Hematopoietic multipotent progenitor cell treated with erythropoietin and hydrocortisone succinate and interleukin-3 and kit ligand, for 17 days (in vitro differentiated cells): ENCODE data around the gene POU2AF3.

Experiments
- DNase-seq: peaks from one replicate; pipeline ENCODE4 v3.0.0-alpha.2; 2015; ENCODE audit warnings: low spot score

Gene POU2AF3

DNA sequence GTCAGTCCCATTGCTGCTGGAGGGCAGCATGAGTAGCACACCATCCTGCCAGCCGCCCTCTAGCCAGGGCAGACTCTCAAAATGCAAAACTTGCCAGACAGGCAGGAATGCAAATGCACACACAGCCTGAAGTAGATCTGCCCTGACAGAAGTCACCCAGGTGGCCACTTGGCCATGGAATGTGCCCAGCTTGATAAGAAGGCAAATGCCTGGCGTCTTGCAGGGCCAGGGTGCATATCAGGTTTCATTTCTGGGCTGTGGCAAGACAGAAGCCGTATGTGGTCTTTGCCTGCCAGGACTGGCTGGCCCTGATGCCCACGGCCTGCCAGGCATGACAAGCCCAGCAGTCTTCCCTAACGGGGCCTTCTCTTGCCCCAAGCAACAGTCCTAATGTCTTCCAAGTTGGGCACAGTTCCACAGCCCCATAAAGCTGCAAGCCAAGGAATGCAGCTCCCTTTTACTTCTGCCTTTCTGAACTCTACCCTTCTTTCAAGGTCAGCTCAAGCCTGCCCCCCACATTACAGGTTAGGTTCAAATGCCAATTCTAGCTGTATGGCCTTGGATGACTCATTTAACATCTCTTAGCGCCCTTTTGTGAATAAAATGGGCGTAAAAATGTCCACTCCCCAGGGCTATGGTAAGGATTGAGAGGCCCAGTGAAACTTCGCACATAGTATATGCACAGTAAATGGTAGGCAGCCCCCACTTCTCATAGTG lies 29.7 kb downstream of the POU2AF3 start:
- no peak for DNase-seq

GRCh38 chr11:111329306-111330204 lies 31.2 kb downstream of the POU2AF3 start:
- no peak for DNase-seq

DNA sequence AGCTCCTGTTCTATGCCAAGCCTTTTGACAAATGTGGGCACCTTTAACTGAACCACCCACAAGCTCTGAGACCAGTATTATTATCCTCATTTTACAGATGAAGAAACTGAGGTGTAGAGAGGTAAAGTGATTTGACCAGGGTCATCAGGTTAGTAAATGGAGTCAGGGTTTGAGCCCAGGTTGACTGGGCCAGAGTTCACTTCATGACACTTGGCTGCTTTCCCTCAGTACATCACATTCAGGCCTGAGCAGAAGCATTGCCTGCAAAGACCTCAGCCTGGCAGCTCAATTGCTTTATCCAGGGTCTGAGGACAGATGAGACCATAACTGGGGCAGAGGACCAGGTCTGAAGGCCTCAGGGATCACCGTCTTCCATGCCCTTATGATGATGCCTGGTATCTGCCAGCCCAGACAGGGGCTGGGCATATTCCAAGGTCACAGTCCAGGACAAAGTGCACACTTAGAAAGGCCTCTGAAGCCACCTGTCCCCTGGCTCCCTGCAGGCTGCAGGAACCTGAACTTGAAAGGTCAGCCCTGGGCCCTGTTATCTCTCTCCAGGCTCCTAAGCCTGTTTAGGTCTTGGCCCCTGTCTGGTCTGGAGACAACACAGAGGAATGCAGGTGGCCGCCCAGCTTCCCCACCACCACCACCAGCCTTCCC lies 32.0 kb downstream of the POU2AF3 start:
- no peak for DNase-seq

- DNase-seq = no peak
Measured at GRCh38 chr11:111331711-111332479, 33.5 kb downstream of the POU2AF3 start.

GRCh38 chr11:111334532-111335502 lies 36.5 kb downstream of the POU2AF3 start:
- DNase-seq = no peak

GRCh38 chr11:111335549-111335948 lies 37.2 kb downstream of the POU2AF3 start:
- DNase-seq = no peak

DNA sequence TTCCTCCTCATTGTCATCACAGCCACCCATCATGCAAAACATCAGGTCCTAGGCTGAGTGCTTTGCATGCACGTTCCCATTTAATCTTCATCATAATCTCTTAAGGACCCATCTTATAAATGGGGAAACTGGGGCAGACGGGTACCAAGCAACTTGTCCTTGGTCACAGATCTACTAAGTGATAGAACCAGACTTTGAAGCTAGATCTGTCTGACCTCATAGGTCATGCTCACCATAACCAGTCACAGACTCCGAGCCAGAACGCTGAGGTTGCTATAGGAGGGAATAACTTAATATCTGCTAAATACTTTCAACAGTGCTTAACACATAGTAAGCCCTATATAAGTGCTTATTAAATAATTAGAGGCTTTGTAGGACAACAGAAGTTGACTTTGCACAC lies 37.7 kb downstream of the POU2AF3 start:
- no peak for DNase-seq

DNA sequence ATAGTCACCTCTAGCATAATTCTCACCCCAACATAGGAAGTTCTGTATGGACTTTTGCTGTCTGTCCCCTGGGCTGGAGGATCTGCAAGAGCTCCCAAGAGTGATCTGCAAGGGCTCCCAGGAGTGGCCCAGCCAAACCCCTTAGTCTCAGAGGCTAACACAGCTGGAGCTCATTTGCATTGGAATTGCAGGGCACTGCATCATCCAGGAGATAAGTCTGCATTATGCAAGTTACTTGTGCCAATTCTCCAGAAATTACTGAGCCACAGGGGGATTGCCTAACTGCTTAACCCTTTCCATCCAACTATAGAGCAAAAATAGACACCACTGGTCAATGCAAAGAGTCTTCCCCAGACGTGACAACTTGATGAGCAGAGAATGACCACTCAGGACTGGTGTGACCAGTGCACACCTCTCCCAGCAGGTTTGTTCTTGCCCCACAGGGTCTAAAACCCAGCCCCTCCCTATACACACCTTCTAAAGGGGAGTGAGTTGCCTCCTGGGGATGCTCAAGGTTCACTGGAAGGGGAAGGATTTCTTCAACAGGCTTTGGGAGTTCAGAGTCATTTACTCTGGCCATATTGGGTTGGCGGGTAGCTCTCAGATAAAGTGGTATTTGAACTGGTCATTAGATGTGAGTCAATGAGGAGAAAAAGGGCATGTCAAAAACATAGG lies 38.4 kb downstream of the POU2AF3 start:
- DNase-seq = no peak

GRCh38 chr11:111339758-111340388 lies 41.5 kb downstream of the POU2AF3 start:
- no peak for DNase-seq

DNA sequence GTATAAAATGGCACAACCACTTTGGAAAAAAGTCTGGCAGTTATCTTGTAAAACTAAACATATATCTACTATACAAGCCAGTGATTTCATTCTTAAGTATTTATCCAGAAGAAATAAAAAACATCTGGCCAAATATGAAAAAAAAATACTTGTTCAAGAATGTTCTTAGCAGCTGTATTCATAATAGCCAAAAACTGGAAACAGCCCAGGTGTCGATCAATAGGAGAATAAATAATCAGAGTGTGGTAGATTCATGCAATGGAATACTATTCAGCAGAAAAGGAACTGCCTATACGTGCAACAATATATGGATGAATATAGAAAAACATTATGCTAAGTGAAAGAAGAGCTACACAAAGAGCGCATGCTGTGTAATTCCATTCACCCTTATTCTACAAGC lies 44.0 kb downstream of the POU2AF3 start:
- no peak for DNase-seq

DNA sequence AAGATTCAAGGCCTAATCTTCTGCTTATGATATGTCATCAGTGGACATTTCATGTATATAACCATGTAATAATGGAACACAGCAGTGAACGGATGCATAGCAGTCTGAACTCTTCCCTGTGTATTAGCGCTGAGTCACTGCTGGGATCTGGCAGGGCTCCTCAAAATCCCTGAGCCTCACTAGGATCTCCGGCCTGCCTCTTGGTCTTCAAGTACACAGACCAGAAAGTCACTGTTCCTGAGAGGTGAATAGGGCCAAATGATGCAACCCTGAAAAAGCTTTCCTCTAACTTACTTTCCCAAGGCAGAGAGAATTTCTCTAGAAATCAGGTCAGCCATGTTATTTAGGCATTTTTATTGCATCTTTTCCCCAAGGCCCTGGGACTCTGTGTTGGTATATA lies 45.7 kb downstream of the POU2AF3 start:
- no peak for DNase-seq

GRCh38 chr11:111347002-111347722 lies 48.8 kb downstream of the POU2AF3 start:
- DNase-seq = no peak

DNA sequence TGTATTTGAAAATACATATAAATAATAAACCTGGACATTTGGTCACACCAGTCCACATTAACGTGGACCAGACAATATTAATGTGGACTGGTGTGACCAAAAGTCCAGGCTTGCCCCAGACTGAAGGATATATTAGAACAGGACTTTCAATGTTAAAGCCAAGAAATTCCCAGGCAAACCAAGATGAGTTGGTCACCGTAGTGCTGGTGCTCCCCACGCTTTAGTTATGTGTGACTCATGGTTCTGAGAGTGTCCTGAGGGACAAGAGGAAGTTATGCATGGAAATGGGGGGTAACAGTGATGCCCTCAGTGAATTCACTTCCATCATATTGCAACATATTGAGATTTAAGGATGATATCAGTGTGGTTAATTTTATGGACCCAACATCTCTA lies 49.4 kb downstream of the POU2AF3 start:
- DNase-seq = no peak

DNA sequence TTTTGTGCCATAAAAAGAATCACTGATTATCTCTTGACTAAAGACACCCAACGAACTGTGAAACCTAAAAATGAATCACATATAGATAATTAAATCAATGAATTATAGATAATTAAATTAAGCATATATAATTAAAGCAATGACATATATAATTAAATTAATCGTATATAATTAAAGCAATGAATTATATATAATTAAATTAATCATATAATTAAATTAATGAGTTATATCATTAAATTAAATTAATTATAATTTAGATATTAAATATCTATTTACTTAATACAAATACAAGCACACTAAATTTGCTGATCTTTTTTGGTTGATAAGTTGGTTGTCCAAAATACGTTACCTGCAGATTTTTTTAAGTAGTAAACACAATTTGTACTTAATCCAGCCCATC lies 49.8 kb downstream of the POU2AF3 start:
- DNase-seq = no peak

GRCh38 chr11:111349191-111349695 lies 50.9 kb downstream of the POU2AF3 start:
- DNase-seq = no peak

DNA sequence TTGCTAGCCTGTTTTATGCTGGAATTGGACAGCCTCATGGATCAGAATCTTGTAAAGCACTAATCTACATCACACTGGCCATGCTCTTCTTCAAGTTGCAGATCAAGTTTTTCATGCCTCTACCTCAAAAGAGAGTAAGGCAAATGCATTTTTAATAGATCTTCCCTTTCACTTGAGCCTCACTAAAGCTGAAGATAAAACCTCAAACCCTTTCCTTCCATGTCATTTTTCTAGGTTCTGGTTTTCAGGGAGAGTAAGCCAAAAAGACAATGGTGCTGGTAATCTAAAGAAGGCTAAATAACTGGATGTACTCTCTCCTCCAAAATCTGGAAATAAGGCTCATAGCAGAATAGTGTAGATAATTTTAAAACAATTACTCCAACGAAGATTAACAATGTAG lies 52.5 kb downstream of the POU2AF3 start:
- no peak for DNase-seq

DNA sequence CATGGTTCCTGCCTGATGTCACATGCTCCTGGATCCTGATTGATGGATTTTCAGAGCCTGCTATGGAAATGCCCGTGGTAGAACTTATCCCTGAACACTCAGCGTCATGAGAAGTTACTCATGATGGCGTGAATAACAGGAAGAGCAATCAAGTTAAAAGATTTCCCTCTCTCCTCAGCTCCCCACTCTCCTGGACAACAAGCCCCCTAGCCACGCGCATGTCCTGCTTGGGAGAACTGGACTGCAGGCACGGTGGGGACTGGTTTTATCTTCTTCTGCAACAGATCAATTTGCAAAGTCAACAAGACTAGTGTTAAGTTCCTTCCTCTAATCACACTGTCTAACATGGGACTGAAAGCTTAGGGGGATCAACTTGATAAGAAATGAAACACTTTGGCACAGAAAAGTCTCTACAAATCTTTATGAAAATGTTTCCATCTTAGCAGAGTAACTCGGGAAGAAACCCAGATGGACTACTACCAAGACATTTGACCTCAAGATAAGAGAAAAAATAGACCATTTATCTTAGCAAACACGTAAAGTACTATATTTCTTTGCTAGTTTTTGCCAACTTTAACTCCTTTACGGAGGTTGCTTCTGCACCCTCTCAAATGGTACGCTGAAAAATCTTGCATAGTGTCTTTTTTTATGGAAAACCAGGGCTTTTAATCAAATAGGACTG lies 53.2 kb downstream of the POU2AF3 start:
- no peak for DNase-seq

- no peak for DNase-seq
Measured at GRCh38 chr11:111352231-111352746, 53.9 kb downstream of the POU2AF3 start.
